Trophoblast cell (in vitro differentiated cells and primary cell): ENCODE data around the gene SEZ6.

Source experiments
- DNase-seq, 2 donors: peaks; one replicate each; pipeline ENCODE4 v3.0.0-alpha.2; 2016
- H2AFZ ChIP-seq: 2 replicates; pipeline ENCODE4 v1.6.1; 2013; ENCODE audit warnings: low read length, moderate library complexity, mild to moderate bottlenecking; ENCODE audit not compliant: insufficient read depth, poor library complexity
- H2AK5ac ChIP-seq: 2 replicates; pipeline ENCODE4 v1.6.1; 2013; ENCODE audit warnings: mild to moderate bottlenecking, low read length
- H2BK120ac ChIP-seq: 2 replicates; pipeline ENCODE4 v1.6.1; 2013; ENCODE audit warnings: low read length, mild to moderate bottlenecking, moderate library complexity; ENCODE audit not compliant: insufficient read depth, poor library complexity
- H2BK12ac ChIP-seq: 2 replicates; pipeline ENCODE4 v1.6.1; 2013; ENCODE audit warnings: mild to moderate bottlenecking, low read length, moderate library complexity
- H2BK5ac ChIP-seq: 2 replicates; pipeline ENCODE4 v1.6.1; 2013; ENCODE audit warnings: low read length, low read depth, moderate library complexity, mild to moderate bottlenecking; ENCODE audit not compliant: poor library complexity
- H3K14ac ChIP-seq: 2 replicates; pipeline ENCODE4 v1.6.1; 2013; ENCODE audit warnings: mild to moderate bottlenecking, low read length
- H3K18ac ChIP-seq: 2 replicates; pipeline ENCODE4 v1.6.1; 2013; ENCODE audit warnings: mild to moderate bottlenecking, low read length
- H3K23ac ChIP-seq: 2 replicates; pipeline ENCODE4 v1.6.1; 2013; ENCODE audit warnings: low read length
- H3K27ac ChIP-seq: 2 replicates; pipeline ENCODE4 v1.5.1; 2013; ENCODE audit warnings: low read depth, mild to moderate bottlenecking, inconsistent platforms, low read length, moderate library complexity
- H3K27me3 ChIP-seq: 2 replicates; pipeline ENCODE4 v1.6.1; 2013; ENCODE audit warnings: inconsistent platforms, mild to moderate bottlenecking, low read length, moderate library complexity; ENCODE audit not compliant: insufficient read depth
- H3K36me3 ChIP-seq, 2 experiments: 1 replicate in 1 of 2; 2 replicates in 1 of 2; pipeline ENCODE4 v1.6.1; 2013; ENCODE audit warnings: low read length in 2 of 2, mild to moderate bottlenecking in 2 of 2, moderate library complexity in 1 of 2; ENCODE audit not compliant: insufficient read depth in 2 of 2, control insufficient read depth in 1 of 2
- H3K4ac ChIP-seq: 2 replicates; pipeline ENCODE4 v1.6.1; 2013; ENCODE audit warnings: low read depth, mild to moderate bottlenecking, low read length, moderate library complexity
- H3K4me1 ChIP-seq, 2 experiments: 1 replicate in 1 of 2; 2 replicates in 1 of 2; pipeline ENCODE4 v1.6.1; 2013; ENCODE audit warnings: low read length in 2 of 2, mild to moderate bottlenecking in 2 of 2, moderate library complexity in 1 of 2; ENCODE audit not compliant: insufficient read depth in 2 of 2, control insufficient read depth in 1 of 2
- H3K4me2 ChIP-seq: 2 replicates; pipeline ENCODE4 v1.6.1; 2013; ENCODE audit warnings: inconsistent platforms, mild to moderate bottlenecking, low read length, moderate library complexity
- H3K4me3 ChIP-seq: 2 replicates; pipeline ENCODE4 v1.5.1; 2013; ENCODE audit warnings: mild to moderate bottlenecking, low read depth, low read length, inconsistent platforms
- H3K79me1 ChIP-seq: one replicate; pipeline ENCODE4 v1.6.1; 2013; ENCODE audit warnings: low read length
- H3K79me2 ChIP-seq: 2 replicates; pipeline ENCODE4 v1.6.1; 2013; ENCODE audit warnings: low read length, mild to moderate bottlenecking; ENCODE audit not compliant: control insufficient read depth, insufficient read depth, poor library complexity
- H3K9ac ChIP-seq: 2 replicates; pipeline ENCODE4 v1.6.1; 2013; ENCODE audit warnings: mild to moderate bottlenecking, low read length
- H3K9me3 ChIP-seq: 2 replicates; pipeline ENCODE4 v1.6.1; 2013; ENCODE audit warnings: low read depth, mild to moderate bottlenecking, control low read depth, inconsistent platforms, low read length; ENCODE audit not compliant: insufficient read depth
- H4K12ac ChIP-seq: 2 replicates; pipeline ENCODE4 v1.6.1; 2013; ENCODE audit warnings: low read depth, mild to moderate bottlenecking, low read length, moderate library complexity
- H4K8ac ChIP-seq: 2 replicates; pipeline ENCODE4 v1.6.1; 2013; ENCODE audit warnings: low read depth, mild to moderate bottlenecking, low read length, moderate library complexity
- H4K91ac ChIP-seq: one replicate; pipeline ENCODE4 v1.6.1; 2013; ENCODE audit warnings: low read depth, mild to moderate bottlenecking, low read length, moderate library complexity
- WGBS: extraction: QIAGEN DNeasy Blood & Tissue Kit; methylation state at CpG from one replicate; pipeline ENCODE4 v1.1.7; 2013; ENCODE audit warnings: missing lambda C conversion rate; ENCODE audit not compliant: insufficient read length, insufficient coverage; ENCODE audit errors: extremely low coverage; 5-methylcytosine and 5-hydroxymethylcytosine counted together

SEZ6 gene

GRCh38 chr17:28941251-28941650 is 64.6 kb downstream of the SEZ6 start:
- peaks cover 12% of the 10 kb centered on the region for H3K79me2 ChIP-seq
- no peak overlapping the region for H2BK12ac ChIP-seq
- no peak overlapping the region for H2AK5ac ChIP-seq
- H3K36me3 ChIP-seq: peaks cover 6 to 12% of the 10 kb centered on the region in 2 experiments
- no peak overlapping the region for H2BK5ac ChIP-seq
- H3K4me1 ChIP-seq: no peaks in the 10 kb centered on the region
- no peak overlapping the region for H4K8ac ChIP-seq
- H3K18ac ChIP-seq: no peak overlapping the region
- H3K23ac ChIP-seq: no peak overlapping the region
- H4K12ac ChIP-seq: no peak overlapping the region
- H3K27me3 ChIP-seq: no peaks in the 10 kb centered on the region
- H3K27ac ChIP-seq: no peak overlapping the region
- H3K4me2 ChIP-seq: no peak overlapping the region
- no peak overlapping the region for H3K4me3 ChIP-seq
- no peak for DNase-seq
- H3K9ac ChIP-seq: no peak overlapping the region
- H3K14ac ChIP-seq: no peak overlapping the region
- no peak overlapping the region for H2AFZ ChIP-seq
- no CpG with 5 or more reads among the region's 1 CpG for WGBS
- H2BK120ac ChIP-seq: no peak overlapping the region
- H3K9me3 ChIP-seq: no peaks in the 10 kb centered on the region
- no peak overlapping the region for H4K91ac ChIP-seq
- no peaks in the 10 kb centered on the region for H3K79me1 ChIP-seq
- H3K4ac ChIP-seq: no peak overlapping the region

- WGBS: no CpG with 5 or more reads among the region's 3 CpGs
- Histone ChIP-seq H2BK5ac (no peak overlapping the region), H2BK12ac (no peak overlapping the region), H3K9me3 (no peaks in the 10 kb centered on the region), H3K9ac (no peak overlapping the region), H2AFZ (no peak overlapping the region), H2BK120ac (no peak overlapping the region), H3K4me3 (no peak overlapping the region), H3K14ac (no peak overlapping the region), H3K18ac (no peak overlapping the region), H3K79me2 (peaks cover 10% of the 10 kb centered on the region), H4K8ac (no peak overlapping the region), H3K4me2 (no peak overlapping the region), H4K91ac (no peak overlapping the region), H3K36me3 (peaks cover 6 to 14% of the 10 kb centered on the region in 2 experiments), H3K4ac (peak overlapping the region; percentile 67), H3K23ac (no peak overlapping the region), H3K79me1 (no peaks in the 10 kb centered on the region), H2AK5ac (no peak overlapping the region), H3K27me3 (no peaks in the 10 kb centered on the region), H3K4me1 (no peaks in the 10 kb centered on the region), H4K12ac (no peak overlapping the region), H3K27ac (no peak overlapping the region)
- no peak for DNase-seq
Observed at GRCh38 chr17:28940675-28941074, 65.2 kb downstream of the SEZ6 start.

GRCh38 chr17:28940142-28940541 is 65.7 kb downstream of the SEZ6 start:
- Histone ChIP-seq H3K4me2 (no peak overlapping the region), H2BK5ac (no peak overlapping the region), H3K4me3 (no peak overlapping the region), H3K9me3 (no peaks in the 10 kb centered on the region), H3K9ac (no peak overlapping the region), H4K91ac (no peak overlapping the region), H3K27ac (no peak overlapping the region), H3K36me3 (peaks cover 6 to 11% of the 10 kb centered on the region in 2 experiments), H2AK5ac (no peak overlapping the region), H3K79me1 (no peaks in the 10 kb centered on the region), H4K8ac (no peak overlapping the region), H2AFZ (no peak overlapping the region), H2BK12ac (no peak overlapping the region), H4K12ac (no peak overlapping the region), H3K14ac (no peak overlapping the region), H3K4ac (no peak overlapping the region), H3K23ac (no peak overlapping the region), H3K27me3 (no peaks in the 10 kb centered on the region), H3K18ac (no peak overlapping the region), H3K4me1 (no peaks in the 10 kb centered on the region), H3K79me2 (peaks cover 8% of the 10 kb centered on the region), H2BK120ac (no peak overlapping the region)
- no peak for DNase-seq
- no CpG with 5 or more reads among the region's 3 CpGs for WGBS

GRCh38 chr17:28938552-28938951 is 67.3 kb downstream of the SEZ6 start:
- Histone ChIP-seq H3K18ac (no peak overlapping the region), H2BK120ac (no peak overlapping the region), H2AK5ac (no peak overlapping the region), H3K27me3 (no peaks in the 10 kb centered on the region), H3K4me1 (no peaks in the 10 kb centered on the region), H2BK12ac (no peak overlapping the region), H3K4me3 (no peak overlapping the region), H4K91ac (no peak overlapping the region), H3K9me3 (no peaks in the 10 kb centered on the region), H3K36me3 (peaks cover 6 to 8% of the 10 kb centered on the region in 2 experiments), H4K8ac (no peak overlapping the region), H3K79me2 (peaks cover 6% of the 10 kb centered on the region), H3K4me2 (no peak overlapping the region), H3K9ac (no peak overlapping the region), H3K4ac (peak overlapping the region; percentile 59), H2AFZ (no peak overlapping the region), H3K23ac (no peak overlapping the region), H3K27ac (no peak overlapping the region), H2BK5ac (no peak overlapping the region), H3K14ac (no peak overlapping the region), H3K79me1 (no peaks in the 10 kb centered on the region), H4K12ac (no peak overlapping the region)
- DNase-seq: no peak
